Measurements from ENCODE around the gene THEMIS2. TPM values are rescaled to one million over a fixed set of nuclear protein-coding genes. Genes with fewer than 3 reads are reported as not detected.
"Not testable (repeated sequence)": the region's sequence is repeated elsewhere in the genome, so short reads cannot be mapped to it uniquely, and the experiment has no call there.

Gene THEMIS2
- total RNA-seq, 1 donor = 17.4 TPM

- no peaks in the 10 kb centered on the region for H3K27me3 ChIP-seq (ENCODE audit: insufficient read depth, low read length)
- no peaks in the 10 kb centered on the region for H3K9me3 ChIP-seq (ENCODE audit: low read depth, low read length)
- peaks cover 6% of the 10 kb centered on the region for H3K36me3 ChIP-seq (ENCODE audit: insufficient read depth, low read length)
- DNase-seq (ENCODE audit: insufficient read length, low spot score, missing footprints) = peak; percentile 17
- H3K4me1 ChIP-seq (ENCODE audit: insufficient read depth, low read length) = no peaks in the 10 kb centered on the region
- peaks cover 3% of the 10 kb centered on the region for H4K20me1 ChIP-seq (ENCODE audit: insufficient read depth, low read length)
- no peak overlapping the region for H3K27ac ChIP-seq (ENCODE audit: low read depth, low read length)
- H2AFZ ChIP-seq (ENCODE audit: low read length) = no peak overlapping the region
- H3K4me2 ChIP-seq (ENCODE audit: insufficient read depth, low read length) = no peak overlapping the region
- no peaks in the 10 kb centered on the region for H3K79me2 ChIP-seq (ENCODE audit: insufficient read depth, low read length)
- TF ChIP-seq, protein P1, sequence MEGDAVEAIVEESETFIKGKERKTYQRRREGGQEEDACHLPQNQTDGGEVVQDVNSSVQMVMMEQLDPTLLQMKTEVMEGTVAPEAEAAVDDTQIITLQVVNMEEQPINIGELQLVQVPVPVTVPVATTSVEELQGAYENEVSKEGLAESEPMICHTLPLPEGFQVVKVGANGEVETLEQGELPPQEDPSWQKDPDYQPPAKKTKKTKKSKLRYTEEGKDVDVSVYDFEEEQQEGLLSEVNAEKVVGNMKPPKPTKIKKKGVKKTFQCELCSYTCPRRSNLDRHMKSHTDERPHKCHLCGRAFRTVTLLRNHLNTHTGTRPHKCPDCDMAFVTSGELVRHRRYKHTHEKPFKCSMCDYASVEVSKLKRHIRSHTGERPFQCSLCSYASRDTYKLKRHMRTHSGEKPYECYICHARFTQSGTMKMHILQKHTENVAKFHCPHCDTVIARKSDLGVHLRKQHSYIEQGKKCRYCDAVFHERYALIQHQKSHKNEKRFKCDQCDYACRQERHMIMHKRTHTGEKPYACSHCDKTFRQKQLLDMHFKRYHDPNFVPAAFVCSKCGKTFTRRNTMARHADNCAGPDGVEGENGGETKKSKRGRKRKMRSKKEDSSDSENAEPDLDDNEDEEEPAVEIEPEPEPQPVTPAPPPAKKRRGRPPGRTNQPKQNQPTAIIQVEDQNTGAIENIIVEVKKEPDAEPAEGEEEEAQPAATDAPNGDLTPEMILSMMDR (IDR thresholded peaks at IDR 0.05; ENCODE audit: extremely low read depth, low read depth, low read length) = no peak
- no peak overlapping the region for H3K4me3 ChIP-seq (ENCODE audit: insufficient read depth, low read length)
These were observed 17.3 kb upstream of the THEMIS2 start for GRCh38 chr1:27855085-27855484.

GRCh38 chr1:27856561-27857343 is 15.6 kb upstream of the THEMIS2 start:
- Histone ChIP-seq H3K4me3 (ENCODE audit: insufficient read depth, low read length) (no peak overlapping the region), H3K36me3 (ENCODE audit: insufficient read depth, low read length) (peaks cover under 1% of the 10 kb centered on the region), H3K27ac (ENCODE audit: low read depth, low read length) (no peak overlapping the region), H3K4me1 (ENCODE audit: insufficient read depth, low read length) (no peaks in the 10 kb centered on the region), H3K9me3 (ENCODE audit: low read depth, low read length) (no peaks in the 10 kb centered on the region), H3K4me2 (ENCODE audit: insufficient read depth, low read length) (no peak overlapping the region), H3K27me3 (ENCODE audit: insufficient read depth, low read length) (no peaks in the 10 kb centered on the region), H3K79me2 (ENCODE audit: insufficient read depth, low read length) (no peaks in the 10 kb centered on the region), H4K20me1 (ENCODE audit: insufficient read depth, low read length) (peaks cover under 1% of the 10 kb centered on the region), H2AFZ (ENCODE audit: low read length) (no peak overlapping the region)
- TF ChIP-seq, protein P1 (IDR thresholded peaks at IDR 0.05; ENCODE audit: extremely low read depth, low read depth, low read length) = no peak
- DNase-seq (ENCODE audit: insufficient read length, low spot score, missing footprints) = peak; percentile 66

- DNase-seq (ENCODE audit: insufficient read length, low spot score, missing footprints); H3K36me3 ChIP-seq (ENCODE audit: insufficient read depth, low read length); H3K27me3 ChIP-seq (ENCODE audit: insufficient read depth, low read length): not testable (repeated sequence)
These were observed 14.8 kb upstream of the THEMIS2 start for GRCh38 chr1:27857552-27857951.

GRCh38 chr1:27858072-27858948 is 14.0 kb upstream of the THEMIS2 start:
- Histone ChIP-seq H3K79me2 (ENCODE audit: insufficient read depth, low read length) (no peaks in the 10 kb centered on the region), H3K36me3 (ENCODE audit: insufficient read depth, low read length) (no peaks in the 10 kb centered on the region), H3K4me2 (ENCODE audit: insufficient read depth, low read length) (peak overlapping the region; percentile 71), H3K27me3 (ENCODE audit: insufficient read depth, low read length) (no peaks in the 10 kb centered on the region), H3K4me3 (ENCODE audit: insufficient read depth, low read length) (peak overlapping the region; percentile 54), H3K9me3 (ENCODE audit: low read depth, low read length) (no peaks in the 10 kb centered on the region), H4K20me1 (ENCODE audit: insufficient read depth, low read length) (no peaks in the 10 kb centered on the region), H3K4me1 (ENCODE audit: insufficient read depth, low read length) (peaks cover 11% of the 10 kb centered on the region), H2AFZ (ENCODE audit: low read length) (peak overlapping the region; percentile 82), H3K27ac (ENCODE audit: low read depth, low read length) (no peak overlapping the region)
- TF ChIP-seq, protein P1 (IDR thresholded peaks at IDR 0.05; ENCODE audit: extremely low read depth, low read depth, low read length) = peak; percentile 98
- peak; percentile 97 for DNase-seq (ENCODE audit: insufficient read length, low spot score, missing footprints)

More at GRCh38 chr1:27857552-27857951, 14.8 kb upstream of the THEMIS2 start:
- H3K4me1 ChIP-seq (ENCODE audit: insufficient read depth, low read length); H2AFZ ChIP-seq (ENCODE audit: low read length); H3K4me2 ChIP-seq (ENCODE audit: insufficient read depth, low read length); H3K4me3 ChIP-seq (ENCODE audit: insufficient read depth, low read length); H3K27ac ChIP-seq (ENCODE audit: low read depth, low read length); H3K79me2 ChIP-seq (ENCODE audit: insufficient read depth, low read length); H4K20me1 ChIP-seq (ENCODE audit: insufficient read depth, low read length); H3K9me3 ChIP-seq (ENCODE audit: low read depth, low read length): not testable (repeated sequence)

Measured in osteoblast (primary cell).